Tibial nerve (tissue), 3 donors: ENCODE results near the gene AZIN2.

ENCODE experiments used
- POLR2A ChIP-seq, 2 donors: fragments of 450-650 bp; IDR thresholded peaks; one replicate each; pipeline ENCODE4 v1.6.1; 2017; ENCODE audit warnings: antibody characterized with exemption in 2 of 2, mild to moderate bottlenecking in 2 of 2, moderate library complexity in 2 of 2
- TF ChIP-seq, protein P1 (sequence below), 5 experiments: fragments of 200-600 bp in 3 of 5; fragments of 450-650 bp in 2 of 5; sonication (generic) in 3 of 5; IDR thresholded peaks; one replicate each; pipeline ENCODE4 v1.5.1; 2016 to 2019; ENCODE audit warnings: antibody characterized with exemption in 5 of 5, mild to moderate bottlenecking in 3 of 5, moderate library complexity in 2 of 5

DNA sequence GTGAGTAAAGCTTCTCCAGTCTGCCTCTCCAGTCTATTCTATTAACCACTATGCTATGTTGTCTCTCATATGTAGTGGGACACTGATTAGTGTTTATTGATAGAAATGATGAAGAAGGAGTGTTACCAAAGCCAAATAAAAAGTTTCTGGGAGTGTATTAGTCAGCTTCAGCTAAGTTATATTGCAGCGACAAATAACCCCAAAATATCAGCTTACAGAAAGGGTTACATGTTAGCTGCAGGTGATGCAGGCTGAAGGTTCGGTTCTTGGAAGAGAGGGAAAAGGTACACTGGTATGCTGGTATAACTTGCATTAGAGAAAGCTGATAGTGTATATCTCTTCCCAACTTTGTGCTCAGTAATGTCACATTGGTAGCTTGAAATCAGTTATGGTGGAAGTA is 33.7 kb upstream of the AZIN2 start:
- no peak for TF ChIP-seq POLR2A (IDR thresholded peaks at IDR 0.05)
- TF ChIP-seq, protein P1, sequence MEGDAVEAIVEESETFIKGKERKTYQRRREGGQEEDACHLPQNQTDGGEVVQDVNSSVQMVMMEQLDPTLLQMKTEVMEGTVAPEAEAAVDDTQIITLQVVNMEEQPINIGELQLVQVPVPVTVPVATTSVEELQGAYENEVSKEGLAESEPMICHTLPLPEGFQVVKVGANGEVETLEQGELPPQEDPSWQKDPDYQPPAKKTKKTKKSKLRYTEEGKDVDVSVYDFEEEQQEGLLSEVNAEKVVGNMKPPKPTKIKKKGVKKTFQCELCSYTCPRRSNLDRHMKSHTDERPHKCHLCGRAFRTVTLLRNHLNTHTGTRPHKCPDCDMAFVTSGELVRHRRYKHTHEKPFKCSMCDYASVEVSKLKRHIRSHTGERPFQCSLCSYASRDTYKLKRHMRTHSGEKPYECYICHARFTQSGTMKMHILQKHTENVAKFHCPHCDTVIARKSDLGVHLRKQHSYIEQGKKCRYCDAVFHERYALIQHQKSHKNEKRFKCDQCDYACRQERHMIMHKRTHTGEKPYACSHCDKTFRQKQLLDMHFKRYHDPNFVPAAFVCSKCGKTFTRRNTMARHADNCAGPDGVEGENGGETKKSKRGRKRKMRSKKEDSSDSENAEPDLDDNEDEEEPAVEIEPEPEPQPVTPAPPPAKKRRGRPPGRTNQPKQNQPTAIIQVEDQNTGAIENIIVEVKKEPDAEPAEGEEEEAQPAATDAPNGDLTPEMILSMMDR (IDR thresholded peaks at IDR 0.05) = no peak
